Lung microvascular endothelial cell (primary cell): ENCODE measurements around the gene IL18R1. TPM values are rescaled to one million over a fixed set of nuclear protein-coding genes. Genes with fewer than 3 reads are reported as not detected.

ENCODE experiments used
- DNase-seq, 2 donors: peaks; one replicate each; pipeline versions ENCODE4 v3.0.0 to v3.0.0-alpha.2; 2010; ENCODE audit warnings: low read depth in 2 of 2
- total RNA-seq: library from RNA; depleted of rRNA; stranded (reverse); fragments of >200 nt; gene quantifications from 2 replicates; pipeline ENCODE4 v1.2.1, GENCODE V29; 2014

IL18R1 gene
- total RNA-seq, 1 donor from 2014 or later: 0.20 TPM

GRCh38 chr2:102345329-102345920 lies 10.2 kb upstream of the IL18R1 start:
- DNase-seq: no peak

GRCh38 chr2:102346381-102347130 lies 9.0 kb upstream of the IL18R1 start:
- DNase-seq: no peak

GRCh38 chr2:102350137-102350793 lies 5.3 kb upstream of the IL18R1 start:
- DNase-seq: no peak

- no peak for DNase-seq
Observed at GRCh38 chr2:102356381-102356712, 751 bp downstream of the IL18R1 start.

GRCh38 chr2:102356741-102357140 lies 1.1 kb downstream of the IL18R1 start:
- no peak for DNase-seq

- DNase-seq: no peak
Observed at GRCh38 chr2:102357937-102358336, 2.3 kb downstream of the IL18R1 start.

- DNase-seq: no peak
Observed at GRCh38 chr2:102358496-102358895, 2.9 kb downstream of the IL18R1 start.

- no peak for DNase-seq
Observed at GRCh38 chr2:102359527-102359926, 3.9 kb downstream of the IL18R1 start.

- no peak for DNase-seq
Observed at GRCh38 chr2:102361632-102362241, 6.1 kb downstream of the IL18R1 start.

GRCh38 chr2:102365763-102366162 lies 10.2 kb downstream of the IL18R1 start:
- DNase-seq: no peak

- DNase-seq: no peak
Observed at GRCh38 chr2:102366406-102367112, 11.0 kb downstream of the IL18R1 start.

GRCh38 chr2:102367331-102367971 lies 11.9 kb downstream of the IL18R1 start:
- DNase-seq: no peak

- no peak for DNase-seq
Observed at GRCh38 chr2:102368461-102369109, 13.0 kb downstream of the IL18R1 start.

GRCh38 chr2:102369866-102370265 lies 14.3 kb downstream of the IL18R1 start:
- no peak for DNase-seq

- no peak for DNase-seq
Observed at GRCh38 chr2:102376052-102376591, 20.5 kb downstream of the IL18R1 start.

GRCh38 chr2:102383722-102384121 lies 28.1 kb downstream of the IL18R1 start:
- no peak for DNase-seq

GRCh38 chr2:102385522-102385921 lies 29.9 kb downstream of the IL18R1 start:
- DNase-seq: no peak

GRCh38 chr2:102386004-102386403 lies 30.4 kb downstream of the IL18R1 start:
- DNase-seq: no peak

GRCh38 chr2:102386867-102387541 lies 31.4 kb downstream of the IL18R1 start:
- no peak for DNase-seq
